SU-DHL-6 (cell line): ENCODE data around the gene GCDH.

Experiments used
- CTCF ChIP-seq: fragments of 200-600 bp; sonication (generic); IDR thresholded peaks from one replicate; pipeline ENCODE4 v1.5.1; 2017; ENCODE audit warnings: antibody characterized with exemption, mild to moderate bottlenecking, low read length, moderate library complexity; ENCODE audit not compliant: insufficient read depth, poor library complexity, severe bottlenecking
- EZH2phosphoT487 ChIP-seq: fragments of 200-600 bp; sonication (generic), shearing (Covaris generic); conservative IDR thresholded peaks from 2 replicates; pipeline ENCODE4 v1.6.1; 2018; ENCODE audit warnings: mild to moderate bottlenecking, antibody characterized with exemption, low read length, moderate library complexity, mixed read lengths

- no peak for TF ChIP-seq EZH2phosphoT487
- no peak for TF ChIP-seq CTCF
Measured at GRCh38 chr19:12866416-12867119, 24.4 kb upstream of the GCDH start.
